Measurements from ENCODE around the gene RALGAPB. TPM values are rescaled to one million over a fixed set of nuclear protein-coding genes. Genes with fewer than 3 reads are reported as not detected.

Gene RALGAPB
- total and polyA plus RNA-seq, 2 of the 13 experiments (the other 11 are each of a cell fraction or from before 2014, with no cell fraction given): 17.6 to 30.6 TPM

GRCh38 chr20:38585404-38586180 lies 112.9 kb downstream of the RALGAPB start (continued):
- TF ChIP-seq TGIF2 (CRISPR knock-in tag; IDR thresholded peaks at IDR 0.05) (no peak), PHF8 (CRISPR knock-in tag; IDR thresholded peaks at IDR 0.05) (peak; percentile 68), ZNF609 (CRISPR knock-in tag; IDR thresholded peaks at IDR 0.05; ENCODE audit: borderline replicate concordance) (peak; percentile 78; the same call in 1 of the 2 replicates), TMF1 (CRISPR knock-in tag; IDR thresholded peaks at IDR 0.05; ENCODE audit: low read depth) (peak; percentile 89), ASH2L (IDR thresholded peaks at IDR 0.05; ENCODE audit: insufficient read length, low read depth, low read length) (peak; percentile 81), FOSL1 (CRISPR knock-in tag; IDR thresholded peaks at IDR 0.05; ENCODE audit: borderline replicate concordance) (no peak), ZFY (CRISPR knock-in tag; IDR thresholded peaks at IDR 0.05) (peak; percentile 90), SCMH1 (CRISPR knock-in tag; IDR thresholded peaks at IDR 0.05; ENCODE audit: borderline replicate concordance) (no peak), ZNF792 (CRISPR knock-in tag; IDR thresholded peaks at IDR 0.05) (peak; percentile 82; the same call in 1 of the 2 replicates), ZNF883 (CRISPR knock-in tag; IDR thresholded peaks at IDR 0.05; ENCODE audit: not compliant biosample characterization) (no peak), ZFP41 (CRISPR knock-in tag; IDR thresholded peaks at IDR 0.05; ENCODE audit: borderline replicate concordance) (no peak; the same call in 1 of the 2 replicates), ZNF124 (CRISPR knock-in tag; IDR thresholded peaks at IDR 0.05) (peak; percentile 69; the same call in 1 of the 2 replicates), DR1 (CRISPR knock-in tag; IDR thresholded peaks at IDR 0.05) (peak; percentile 51; the same call in 1 of the 2 replicates), ZBTB1 (CRISPR knock-in tag; IDR thresholded peaks at IDR 0.05; ENCODE audit: borderline replicate concordance) (no peak), ZNF276 (CRISPR knock-in tag; IDR thresholded peaks at IDR 0.05; ENCODE audit: low read depth) (peak; percentile 65; the same call in 1 of the 2 replicates), MYNN (CRISPR knock-in tag; IDR thresholded peaks at IDR 0.05; ENCODE audit: low read depth) (no peak), HDAC6 (IDR thresholded peaks at IDR 0.05; ENCODE audit: low read depth, low read length) (no peak), SMARCE1 (IDR thresholded peaks at IDR 0.05; ENCODE audit: borderline replicate concordance) (no peak)
